Hematopoietic multipotent progenitor cell treated with erythropoietin and hydrocortisone succinate and interleukin-3 and kit ligand, for 4 days (in vitro differentiated cells): ENCODE measurements around the gene AURKA.
A peak's percentile ranks its signal among the peaks of the same experiment; 100 is the strongest.
"Not testable (repeated sequence)": the region's sequence is repeated elsewhere in the genome, so short reads cannot be mapped to it uniquely, and the experiment has no call there.

Source experiments
- DNase-seq: peaks from one replicate; pipeline ENCODE4 v3.0.0-alpha.2; 2015

The AURKA gene

DNA sequence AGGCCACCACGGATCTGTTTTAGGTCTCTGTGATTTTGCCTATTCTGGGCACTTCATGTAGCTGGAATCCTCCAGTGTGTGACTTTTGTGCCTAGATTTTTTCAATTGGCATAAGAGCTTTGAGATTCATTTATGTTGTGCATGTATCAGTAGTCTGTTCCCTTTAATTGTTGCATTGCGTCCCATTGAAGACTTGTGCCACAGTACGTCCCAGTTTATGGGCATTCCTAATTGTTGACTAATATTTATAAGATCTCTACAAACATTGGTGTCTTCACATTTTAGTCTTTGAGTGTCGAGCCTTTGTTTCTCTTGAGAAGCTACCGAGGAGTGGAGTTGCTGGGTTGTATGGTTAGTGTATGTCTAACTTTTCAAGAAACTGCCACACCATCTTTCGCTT, 33.9 kb downstream of the AURKA start:
- DNase-seq = no peak

DNA sequence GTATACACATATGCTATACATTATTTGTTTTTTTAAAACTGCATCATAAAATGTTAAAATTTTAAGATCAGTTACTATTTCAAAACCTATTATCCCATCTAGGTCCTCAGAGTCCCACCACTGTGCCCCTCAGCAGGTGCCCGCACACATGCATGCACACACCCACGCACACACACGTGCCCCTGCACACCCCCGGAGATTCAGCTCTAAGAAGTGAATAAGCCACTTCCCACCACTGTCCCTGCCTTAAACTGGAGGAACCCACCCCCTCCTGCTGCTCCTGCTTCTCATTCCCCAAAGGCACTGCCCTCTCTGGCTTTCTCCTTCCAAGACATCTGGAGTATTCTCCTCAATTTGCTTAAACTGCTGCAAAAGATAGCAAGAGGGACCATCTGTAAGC, 38.7 kb downstream of the AURKA start:
- DNase-seq = no peak

DNA sequence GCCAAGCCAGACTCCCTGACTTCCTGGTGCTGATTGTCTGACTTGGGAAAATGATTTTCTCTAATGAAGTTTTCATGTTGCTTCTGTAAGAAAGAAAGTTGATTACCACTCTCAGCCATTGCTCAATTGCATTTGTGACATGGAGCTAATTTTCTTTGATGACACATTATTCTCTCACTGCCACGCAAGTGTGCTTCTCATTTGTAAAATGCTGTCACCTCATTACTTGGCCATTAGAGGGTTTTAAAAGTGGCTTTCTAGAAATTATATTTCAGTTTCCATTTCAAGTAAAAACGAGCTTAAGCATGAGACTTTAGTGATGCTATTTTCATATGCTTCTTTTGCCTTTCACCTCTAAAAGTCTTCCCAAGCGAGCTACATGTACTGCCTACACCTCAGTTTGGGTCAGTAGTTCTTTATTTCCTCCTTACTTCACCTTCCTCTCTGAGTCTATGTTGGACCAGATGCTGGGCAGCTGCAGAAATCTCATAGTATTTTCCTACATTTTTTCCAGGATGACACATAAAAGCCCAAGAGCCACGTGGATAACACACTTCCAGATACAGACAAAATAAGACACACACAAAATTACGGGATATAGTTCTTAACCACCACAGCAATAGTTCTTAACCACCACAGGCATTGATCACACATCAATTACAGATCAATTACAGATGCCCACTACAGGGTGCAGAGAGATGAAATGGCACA, 39.5 kb downstream of the AURKA start:
- no peak for DNase-seq

DNA sequence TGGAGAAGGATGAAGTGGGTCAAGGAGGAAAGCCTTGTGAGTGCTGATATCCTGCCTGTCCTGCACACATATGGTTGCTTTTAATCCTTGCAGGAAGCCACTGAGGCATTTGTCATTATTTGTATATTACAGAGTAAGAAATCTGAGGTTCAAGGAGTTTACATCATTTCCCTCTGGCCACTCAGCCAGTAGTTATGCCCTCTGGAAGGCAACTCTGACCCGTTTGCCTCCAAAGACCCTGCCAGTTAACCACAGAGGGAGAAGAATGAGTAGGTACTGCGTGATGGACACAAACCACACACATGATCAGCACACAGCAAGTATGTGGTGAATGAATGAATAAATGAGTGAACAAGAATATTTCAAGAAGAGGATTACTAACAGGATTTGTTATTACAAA, 41.2 kb downstream of the AURKA start:
- no peak for DNase-seq

DNA sequence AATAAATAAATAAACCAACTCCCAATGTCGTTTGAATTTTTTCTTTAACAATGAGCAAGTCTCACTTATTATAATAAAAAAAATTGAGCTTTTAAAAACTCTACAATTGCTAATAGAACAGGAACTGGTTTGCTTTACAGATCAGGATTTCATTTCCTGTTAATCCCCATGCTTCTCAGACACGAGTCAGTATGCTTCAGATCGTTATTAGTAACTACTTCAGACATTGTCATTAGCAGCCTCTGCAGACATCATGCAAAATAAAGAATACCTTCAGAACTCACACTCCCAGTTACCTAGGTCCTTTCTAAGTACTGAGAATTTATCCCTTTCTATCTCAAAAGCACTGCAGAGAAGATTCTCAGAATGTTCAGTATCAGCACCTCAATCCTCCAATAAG, 43.3 kb downstream of the AURKA start:
- DNase-seq = no peak

DNA sequence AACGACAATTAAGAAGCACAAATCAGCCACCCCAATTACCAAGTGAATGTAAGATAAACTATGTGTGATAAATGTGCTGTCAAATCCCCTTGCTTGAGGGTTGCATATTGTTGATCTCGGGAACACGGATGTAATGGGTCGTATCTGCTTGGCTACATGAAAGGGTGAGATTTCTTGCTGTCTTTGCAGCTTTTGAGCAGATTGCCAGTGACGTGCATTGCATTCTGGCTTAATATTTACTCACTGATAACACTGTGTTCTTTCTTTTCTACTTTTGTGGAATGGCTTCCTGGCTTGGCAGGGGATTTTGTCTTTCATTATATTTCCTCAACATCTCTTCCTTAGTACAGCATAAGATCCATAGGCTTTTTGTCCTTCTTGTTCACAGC, 43.7 kb downstream of the AURKA start:
- DNase-seq = no peak

DNA sequence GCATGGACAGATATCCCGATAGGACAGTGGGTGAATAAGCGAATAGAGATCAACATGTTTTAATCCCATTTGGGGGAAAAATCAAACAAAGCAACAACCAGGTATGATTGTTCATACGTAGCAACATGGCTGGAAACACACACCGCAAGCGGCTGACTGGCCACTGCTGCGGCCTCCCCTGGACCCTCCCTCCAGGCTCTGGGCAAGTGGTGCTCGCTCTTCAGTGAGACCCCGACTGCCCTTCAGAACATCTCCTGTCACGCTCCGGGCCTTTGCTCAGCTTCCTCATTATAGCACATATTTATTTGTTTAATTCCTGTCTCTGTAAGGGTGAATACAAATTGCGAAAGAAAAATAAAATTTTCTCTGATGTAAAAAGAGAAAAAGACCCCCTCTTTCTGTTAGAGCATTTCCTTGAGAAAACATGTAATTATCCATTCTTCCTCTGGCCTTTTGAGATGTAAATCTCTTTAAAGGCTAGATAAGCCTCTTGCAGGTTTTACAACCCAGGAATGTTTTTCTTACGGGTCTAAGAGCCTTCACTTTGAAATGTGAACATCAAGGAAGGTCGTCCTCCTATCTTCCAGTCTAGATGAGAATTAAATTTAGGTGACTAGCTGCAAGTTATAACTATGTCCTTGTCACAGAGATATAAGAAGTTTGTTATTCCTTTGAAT, 44.2 kb downstream of the AURKA start:
- no peak for DNase-seq

DNA sequence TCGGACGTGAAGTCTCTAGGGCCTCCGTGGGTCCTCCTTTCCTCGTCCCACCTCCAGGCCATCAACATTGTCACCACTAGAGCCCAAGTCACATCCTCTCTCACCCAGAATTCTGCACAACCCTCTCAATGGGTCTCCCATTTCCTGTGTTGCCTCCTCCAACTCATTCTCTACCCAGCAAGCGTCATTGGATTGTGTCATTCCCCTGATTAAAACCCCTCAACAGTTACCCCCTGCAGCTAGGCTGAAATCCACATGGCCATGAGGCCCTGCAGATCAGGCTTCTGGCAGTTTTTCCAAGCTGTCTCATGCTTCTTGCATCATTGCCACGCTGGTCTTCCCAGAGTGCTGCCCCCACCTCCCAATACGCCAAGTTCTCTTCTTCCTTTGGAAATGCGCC, 46.1 kb downstream of the AURKA start:
- DNase-seq = no peak

DNA sequence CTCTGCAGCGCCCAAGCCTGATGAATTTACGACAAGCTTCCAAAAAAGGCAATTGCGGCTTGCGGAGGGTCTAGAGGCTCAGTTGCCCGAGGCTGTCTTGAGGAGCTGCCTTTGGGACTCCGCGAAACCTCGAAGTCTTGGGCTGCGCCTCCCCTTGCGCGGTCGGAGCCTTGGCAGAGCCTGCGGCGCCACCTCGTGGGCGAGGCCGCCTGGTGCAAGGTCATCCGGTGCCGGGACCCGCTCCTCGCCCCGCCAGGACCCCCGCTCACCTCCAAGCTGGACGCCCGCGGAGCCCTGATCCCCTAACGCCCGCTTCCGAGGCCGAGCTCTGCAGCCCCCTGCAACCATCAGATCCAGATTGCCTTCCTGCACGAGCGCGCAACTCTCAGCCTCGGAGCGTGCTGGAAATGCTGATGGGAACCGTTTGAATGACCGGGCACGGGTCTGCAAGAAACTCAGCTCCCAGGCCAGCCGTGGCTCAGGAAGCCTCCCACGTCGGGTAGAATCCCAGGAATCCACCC, 48.1 kb downstream of the AURKA start:
- peak; percentile 78 for DNase-seq

DNA sequence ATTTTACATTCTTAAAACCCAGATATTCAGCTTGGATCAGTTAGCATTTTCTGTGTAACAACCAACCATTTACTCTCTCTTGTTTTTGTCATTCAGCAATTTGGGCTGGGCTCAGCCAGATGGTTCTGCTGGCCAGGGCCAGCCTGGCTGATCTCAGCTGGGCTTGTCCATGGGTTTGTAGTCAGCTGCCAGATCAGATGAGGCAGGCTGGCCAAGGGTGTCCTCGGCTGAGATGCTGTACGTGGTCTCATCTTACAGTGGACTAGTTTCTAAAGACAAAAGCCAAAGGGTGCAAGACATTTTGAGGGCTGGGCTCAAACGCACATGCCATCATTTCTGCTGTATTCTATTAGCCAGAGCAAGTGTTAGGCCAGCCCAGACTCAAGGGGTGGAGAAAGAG, 49.2 kb downstream of the AURKA start:
- no peak for DNase-seq

DNA sequence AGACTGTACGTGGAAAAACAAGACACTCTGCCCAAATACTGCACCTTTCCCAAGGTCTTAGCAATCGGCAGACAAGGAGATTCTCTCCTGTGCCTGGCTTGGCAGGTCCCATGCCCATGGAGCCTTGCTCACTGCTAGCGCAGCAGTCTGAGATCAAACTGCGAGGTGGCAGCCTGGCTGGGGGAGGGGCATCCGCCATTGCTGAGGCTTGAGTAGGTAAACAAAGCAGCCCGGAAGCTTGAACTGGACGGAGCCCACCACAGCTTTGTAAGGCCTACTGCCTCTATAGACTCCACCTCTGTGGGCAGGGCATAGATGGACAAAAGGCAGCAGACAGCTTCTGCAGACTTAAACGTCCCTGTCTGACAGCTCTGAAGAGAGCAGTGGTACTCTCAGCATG, 55.3 kb downstream of the AURKA start:
- DNase-seq = not testable (repeated sequence)

DNA sequence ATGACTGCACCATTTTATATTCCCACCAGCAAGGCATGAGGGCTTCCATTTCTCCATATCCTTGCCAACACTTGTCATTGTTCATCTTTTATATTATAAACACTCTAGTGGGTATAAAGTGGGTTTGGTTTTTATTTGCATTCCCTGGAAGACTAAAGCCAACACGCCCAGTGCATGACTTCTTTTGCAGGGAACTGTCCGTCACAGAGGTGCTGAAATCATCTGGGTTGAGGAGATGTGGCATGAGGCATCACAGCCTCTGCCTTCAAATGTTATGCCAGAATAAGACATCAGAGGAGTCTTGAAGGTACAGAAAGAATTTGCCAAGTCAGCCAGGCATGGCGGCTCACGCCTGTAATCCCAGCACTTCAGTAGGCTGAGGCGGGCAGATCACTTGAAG, 63.2 kb downstream of the AURKA start:
- peak; percentile 57 for DNase-seq

DNA sequence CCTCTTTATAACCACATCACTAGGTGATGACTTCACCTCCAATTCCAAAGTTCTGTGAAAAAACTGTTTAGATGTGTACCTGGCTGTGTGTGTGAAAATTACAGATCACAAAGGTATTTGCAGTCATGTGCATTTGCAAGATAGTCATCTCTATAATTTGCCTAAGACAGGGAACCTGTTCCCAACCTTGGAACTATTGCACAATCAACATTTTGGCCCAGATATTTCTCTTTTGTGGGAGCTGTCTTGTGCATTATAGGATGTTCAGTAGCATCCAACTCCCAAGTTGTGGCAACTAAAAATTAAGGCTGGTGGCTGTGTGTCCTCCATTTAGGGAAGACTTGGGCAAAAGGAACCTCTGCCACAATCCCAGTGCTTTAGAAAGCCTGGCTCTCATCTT, 67.2 kb downstream of the AURKA start:
- DNase-seq = no peak

DNA sequence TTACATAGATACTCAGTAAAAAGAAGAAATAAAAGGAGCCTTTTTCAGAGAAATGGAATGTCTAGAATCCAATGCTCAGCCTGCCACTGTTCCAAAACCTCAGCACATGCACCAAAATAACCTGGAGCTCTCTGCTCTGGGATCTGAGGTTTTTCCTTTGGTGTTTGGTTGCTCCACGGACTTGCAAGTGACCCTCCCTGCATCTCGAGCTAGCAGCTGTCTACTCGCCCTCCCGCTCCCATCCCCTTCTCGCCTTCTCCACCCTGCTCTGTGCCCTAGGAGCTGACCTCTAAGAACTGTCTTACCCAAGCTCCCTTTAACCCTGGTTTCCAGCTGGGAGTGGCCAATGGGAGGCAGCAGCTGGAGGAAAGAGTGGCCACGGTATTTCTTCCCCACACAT, 68.4 kb downstream of the AURKA start:
- no peak for DNase-seq

DNA sequence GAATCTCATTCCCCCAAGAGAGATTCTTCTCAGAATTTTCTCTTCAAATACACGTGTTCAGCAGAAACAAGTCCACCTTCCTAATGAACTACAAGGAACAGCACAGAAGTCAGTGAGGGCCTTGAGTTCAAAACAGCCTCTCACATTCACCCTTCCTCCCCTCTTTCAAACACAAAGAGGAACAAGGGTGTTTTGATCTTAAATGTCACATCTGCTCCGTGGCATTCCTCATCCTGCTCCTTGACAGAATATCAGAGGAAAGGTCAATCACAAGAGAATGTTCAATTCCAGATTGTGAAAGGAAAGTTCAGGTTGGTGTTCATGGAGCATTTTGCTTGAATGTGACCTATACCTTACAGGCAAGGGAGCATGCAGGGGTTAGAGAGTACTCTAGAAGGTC, 68.8 kb downstream of the AURKA start:
- no peak for DNase-seq

DNA sequence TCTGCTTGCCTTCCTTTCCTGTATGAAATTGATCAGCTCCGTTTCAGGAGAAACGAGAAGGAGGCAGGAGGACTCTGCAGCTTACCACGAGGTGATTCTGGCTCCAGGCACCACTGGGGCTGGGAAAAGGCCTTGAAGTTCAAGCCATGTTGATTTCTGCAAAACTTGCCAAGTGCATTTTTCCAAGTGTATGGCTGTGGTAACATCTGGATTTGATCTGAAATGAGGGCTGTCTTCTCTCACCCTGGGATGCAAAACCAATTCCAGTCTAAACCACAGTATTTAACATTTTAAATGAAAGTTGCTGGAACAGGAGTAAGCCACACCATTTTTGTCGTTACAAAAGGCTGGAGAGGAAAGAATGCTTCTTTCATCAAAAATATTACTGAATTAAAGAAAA, 69.3 kb downstream of the AURKA start:
- DNase-seq = no peak
